ENCODE data around the gene GALK1. TPM values are rescaled to one million over a fixed set of nuclear protein-coding genes. Genes with fewer than 3 reads are reported as not detected.
A peak's percentile ranks its signal among the peaks of the same experiment; 100 is the strongest.

Gene GALK1
- total RNA-seq, 4 donors from 2014 or later, result 13.7 to 23.2 (median 20.4) TPM

DNA sequence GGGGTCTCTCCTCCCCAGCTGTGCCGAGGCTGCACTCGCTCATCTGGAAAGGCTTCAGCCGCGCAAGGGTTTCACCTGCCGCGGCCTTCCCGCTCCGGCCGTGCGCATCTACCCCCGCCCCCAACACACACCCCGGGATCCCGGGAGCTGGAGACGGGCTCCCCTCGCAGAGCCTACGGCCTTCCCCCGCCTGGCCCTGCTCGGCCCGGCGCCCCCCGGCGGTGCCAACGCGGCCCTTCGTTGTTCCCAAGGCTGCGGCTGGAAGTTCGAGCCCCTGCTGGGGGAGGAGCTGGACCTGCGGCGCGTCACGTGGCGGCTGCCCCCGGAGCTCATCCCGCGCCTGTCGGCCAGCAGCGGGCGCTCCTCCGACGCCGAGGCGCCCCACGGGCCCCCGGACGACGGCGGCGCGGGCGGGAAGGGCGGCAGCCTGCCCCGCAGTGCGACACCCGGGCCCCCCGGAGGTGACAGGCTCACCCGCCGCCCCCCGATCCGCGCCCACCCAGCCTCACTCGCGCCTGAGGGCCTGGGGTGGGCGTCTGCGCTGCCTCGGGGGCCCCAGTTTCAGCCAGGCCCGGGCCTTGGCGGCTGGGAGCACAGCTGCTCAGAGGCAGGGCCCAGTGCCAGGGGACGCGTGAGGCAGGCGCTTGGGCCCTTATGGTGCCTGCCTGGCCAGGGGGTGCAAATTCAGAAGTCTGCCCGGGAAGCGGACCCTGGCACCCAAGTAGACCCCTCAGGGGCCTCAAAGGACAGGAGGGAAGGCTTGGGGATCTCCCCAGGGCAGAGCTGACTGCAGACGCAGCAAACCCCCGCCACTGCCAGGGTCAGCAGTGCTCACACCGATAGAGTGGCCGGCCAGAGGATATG lies 11.2 kb downstream of the GALK1 start:
- Histone ChIP-seq H3K4me3 (peak overlapping the region; percentile 29 to 57), H3K27ac (peak overlapping the region in 3 of 4 donors; percentile 65 to 83 (median 72)), H3K36me3 (peaks cover 0 to 91% of the 10 kb centered on the region in 2 donors), H3K4me1 (peaks cover 0 to 37% (median 12%) of the 10 kb centered on the region in 3 donors), H3K27me3 (no peaks in the 10 kb centered on the region), H3K9me3 (no peaks in the 10 kb centered on the region)
- peak in 3 of 4 experiments; percentile 71 to 87 (median 74) for TF ChIP-seq CTCF (IDR thresholded peaks at IDR 0.05)
- no peak for TF ChIP-seq EP300 (IDR thresholded peaks at IDR 0.05)
- no peak for TF ChIP-seq POLR2AphosphoS5 (IDR thresholded peaks at IDR 0.05)
- TF ChIP-seq POLR2A (IDR thresholded peaks at IDR 0.05), result peak; percentile 30 to 40
- ATAC-seq, result peak; percentile 81
- no CpG with 5 or more reads among the region's 76 CpGs for WGBS, 2 donors (ENCODE audit: low coverage in 1 of 2)

GRCh38 chr17:75752802-75753513 lies 12.0 kb downstream of the GALK1 start:
- peak overlapping the region in 3 of 4 donors; percentile 65 to 83 (median 72) for H3K27ac ChIP-seq
- H3K36me3 ChIP-seq, result peaks cover 0 to 83% of the 10 kb centered on the region in 2 donors
- peaks cover 0 to 43% (median 12%) of the 10 kb centered on the region in 3 donors for H3K4me1 ChIP-seq
- ATAC-seq, result no peak
- 58 to 63% methylated on average over 3 to 13 of the region's 19 CpGs for WGBS, 2 donors (ENCODE audit: low coverage in 1 of 2)
- H3K4me3 ChIP-seq, result peak overlapping the region; percentile 29 to 57
- TF ChIP-seq POLR2AphosphoS5 (IDR thresholded peaks at IDR 0.05) (no peak), EP300 (IDR thresholded peaks at IDR 0.05) (no peak), CTCF (IDR thresholded peaks at IDR 0.05) (no peak), POLR2A (IDR thresholded peaks at IDR 0.05) (no peak)
- no peaks in the 10 kb centered on the region for H3K27me3 ChIP-seq
- no peaks in the 10 kb centered on the region for H3K9me3 ChIP-seq

- no peaks in the 10 kb centered on the region for H3K9me3 ChIP-seq
- 100% methylated on average over 3 of the region's 10 CpGs; no CpG with 5 or more reads in 1 of the 2 donors for WGBS, 2 donors (ENCODE audit: low coverage in 1 of 2)
- ATAC-seq, result no peak
- H3K4me3 ChIP-seq, result no peak overlapping the region
- no peaks in the 10 kb centered on the region for H3K27me3 ChIP-seq
- H3K36me3 ChIP-seq, result peaks cover 0 to 77% of the 10 kb centered on the region in 2 donors
- no peak for TF ChIP-seq POLR2AphosphoS5 (IDR thresholded peaks at IDR 0.05)
- no peak overlapping the region for H3K27ac ChIP-seq
- peaks cover 0 to 49% (median 12%) of the 10 kb centered on the region in 3 donors for H3K4me1 ChIP-seq
Measured at GRCh38 chr17:75752405-75752709, 12.6 kb downstream of the GALK1 start.

GRCh38 chr17:75751676-75752404 lies 13.2 kb downstream of the GALK1 start:
- no peak for ATAC-seq
- Histone ChIP-seq H3K9me3 (no peaks in the 10 kb centered on the region), H3K4me3 (no peak overlapping the region), H3K36me3 (peaks cover 0 to 72% of the 10 kb centered on the region in 2 donors), H3K27me3 (no peaks in the 10 kb centered on the region), H3K4me1 (peaks cover 0 to 49% (median 12%) of the 10 kb centered on the region in 3 donors), H3K27ac (no peak overlapping the region)
- 85 to 87% methylated on average over 3 to 15 of the region's 24 CpGs for WGBS, 2 donors (ENCODE audit: low coverage in 1 of 2)
- no peak for TF ChIP-seq POLR2A (IDR thresholded peaks at IDR 0.05)
- no peak for TF ChIP-seq EP300 (IDR thresholded peaks at IDR 0.05)
- no peak for TF ChIP-seq POLR2AphosphoS5 (IDR thresholded peaks at IDR 0.05)
- no peak for TF ChIP-seq CTCF (IDR thresholded peaks at IDR 0.05)

Measured in gastroesophageal sphincter (tissue), 4 donors.